ENCODE data around the gene FAM53B.

The FAM53B gene

DNA sequence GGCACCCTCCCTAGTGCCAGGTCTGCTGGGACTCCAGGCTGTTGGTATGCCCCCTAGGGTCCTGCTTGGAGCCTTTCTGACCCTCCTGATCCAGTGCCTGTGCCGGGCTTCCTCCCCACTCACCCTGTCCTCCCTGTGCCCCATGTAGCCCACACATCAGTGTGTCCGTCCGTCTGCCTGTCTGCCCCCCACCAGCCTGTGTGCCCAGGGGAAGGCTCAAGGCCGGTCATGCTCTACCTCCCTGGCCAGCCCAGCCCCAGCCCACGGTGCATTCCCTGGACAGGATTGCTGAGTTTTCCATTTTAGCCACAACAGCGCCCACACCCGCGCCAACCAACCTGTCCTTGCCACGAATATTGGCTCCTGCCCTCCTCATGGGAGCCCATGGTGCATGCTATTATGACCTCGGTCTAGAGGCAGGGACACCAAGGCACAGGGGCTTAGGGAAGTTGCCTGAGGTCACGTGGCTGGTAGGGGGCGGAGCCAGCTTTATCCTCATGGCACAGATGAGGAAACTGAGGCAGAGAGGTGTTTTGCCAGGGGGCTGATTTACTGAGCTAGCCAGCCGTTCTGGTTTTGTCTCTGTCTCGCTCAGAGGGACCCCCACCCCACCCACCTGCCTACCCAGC lies 136.0 kb downstream of the FAM53B start:
- H3K4me3 ChIP-seq (ENCODE audit: low read depth in 1 of 2, low read length in 1 of 2): no peak overlapping the region
- no peaks in the 10 kb centered on the region for H3K27me3 ChIP-seq
- peaks cover 5% of the 10 kb centered on the region for H3K36me3 ChIP-seq
- TF ChIP-seq CTCF (IDR thresholded peaks at IDR 0.05): no peak
- H3K27ac ChIP-seq: no peak overlapping the region
- no peaks in the 10 kb centered on the region for H3K9me3 ChIP-seq
- peaks cover 12 to 14% of the 10 kb centered on the region in 2 experiments for H3K4me1 ChIP-seq (ENCODE audit: control insufficient read depth in 1 of 2, insufficient read depth in 1 of 2, low read depth in 1 of 2, low read length in 1 of 2)

GRCh38 chr10:124607693-124608092 lies 136.5 kb downstream of the FAM53B start:
- peaks cover 12 to 14% of the 10 kb centered on the region in 2 experiments for H3K4me1 ChIP-seq (ENCODE audit: control insufficient read depth in 1 of 2, insufficient read depth in 1 of 2, low read depth in 1 of 2, low read length in 1 of 2)
- H3K27ac ChIP-seq: no peak overlapping the region
- no peak for TF ChIP-seq CTCF (IDR thresholded peaks at IDR 0.05)
- H3K36me3 ChIP-seq: peaks cover 5% of the 10 kb centered on the region
- no peak overlapping the region for H3K4me3 ChIP-seq (ENCODE audit: low read depth in 1 of 2, low read length in 1 of 2)
- H3K9me3 ChIP-seq: no peaks in the 10 kb centered on the region
- H3K27me3 ChIP-seq: no peaks in the 10 kb centered on the region

DNA sequence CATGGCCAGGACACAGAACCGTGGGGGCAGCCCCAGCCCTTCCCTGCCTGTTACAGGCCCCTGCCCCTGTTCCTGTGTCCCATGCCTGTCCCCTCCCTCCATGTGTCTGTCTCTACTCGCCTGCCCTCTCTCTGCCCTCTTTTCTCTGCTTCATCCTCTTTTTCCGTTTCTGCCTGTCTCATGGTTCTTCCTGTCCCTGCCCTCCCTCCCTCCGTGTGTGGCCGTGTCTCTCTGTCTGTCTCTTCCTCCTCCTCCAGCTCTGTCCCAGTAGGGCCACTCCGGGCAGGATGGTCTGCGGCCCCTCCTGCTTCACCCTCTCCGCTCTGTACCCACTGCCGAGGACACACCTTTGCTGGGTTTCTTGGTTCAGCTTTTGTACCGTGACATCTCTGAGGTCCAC lies 137.4 kb downstream of the FAM53B start:
- Histone ChIP-seq H3K9me3 (no peaks in the 10 kb centered on the region), H3K27me3 (no peaks in the 10 kb centered on the region), H3K4me1 (ENCODE audit: control insufficient read depth in 1 of 2, insufficient read depth in 1 of 2, low read depth in 1 of 2, low read length in 1 of 2) (peaks cover 8 to 9% of the 10 kb centered on the region in 2 experiments), H3K27ac (no peak overlapping the region), H3K4me3 (ENCODE audit: low read depth in 1 of 2, low read length in 1 of 2) (no peak overlapping the region), H3K36me3 (peaks cover 5% of the 10 kb centered on the region)
- no peak for TF ChIP-seq CTCF (IDR thresholded peaks at IDR 0.05)

- peaks cover 1 to 3% of the 10 kb centered on the region in 2 experiments for H3K4me1 ChIP-seq (ENCODE audit: control insufficient read depth in 1 of 2, insufficient read depth in 1 of 2, low read depth in 1 of 2, low read length in 1 of 2)
- no peak overlapping the region for H3K27ac ChIP-seq
- no peak overlapping the region for H3K4me3 ChIP-seq (ENCODE audit: low read depth in 1 of 2, low read length in 1 of 2)
- no peak for TF ChIP-seq CTCF (IDR thresholded peaks at IDR 0.05)
- no peaks in the 10 kb centered on the region for H3K27me3 ChIP-seq
- no peaks in the 10 kb centered on the region for H3K9me3 ChIP-seq
- H3K36me3 ChIP-seq: peaks cover 5% of the 10 kb centered on the region
Measured at GRCh38 chr10:124605856-124606812, 138.0 kb downstream of the FAM53B start.

DNA sequence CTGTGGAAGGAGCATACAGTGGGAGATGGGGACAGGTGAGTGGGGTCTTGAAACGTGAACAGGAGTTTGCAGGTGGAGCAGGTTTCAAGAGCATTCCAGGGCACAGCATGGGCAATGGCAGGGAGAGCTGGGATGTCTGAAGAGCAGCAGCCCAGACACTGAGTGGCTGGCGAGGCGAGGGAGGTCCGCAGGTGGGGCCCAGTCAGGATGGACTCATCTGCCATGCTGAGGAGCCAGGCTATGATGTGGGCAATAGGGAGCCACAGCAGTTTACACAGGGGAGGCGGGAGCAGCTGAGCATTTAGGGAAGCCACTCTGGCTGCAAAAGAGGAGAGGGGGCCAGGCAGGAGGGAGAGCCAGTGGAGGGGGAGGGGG lies 138.7 kb downstream of the FAM53B start:
- no peaks in the 10 kb centered on the region for H3K9me3 ChIP-seq
- H3K4me1 ChIP-seq (ENCODE audit: control insufficient read depth in 1 of 2, insufficient read depth in 1 of 2, low read depth in 1 of 2, low read length in 1 of 2): no peaks in the 10 kb centered on the region
- H3K27me3 ChIP-seq: no peaks in the 10 kb centered on the region
- peaks cover 5% of the 10 kb centered on the region for H3K36me3 ChIP-seq
- H3K27ac ChIP-seq: no peak overlapping the region
- no peak for TF ChIP-seq CTCF (IDR thresholded peaks at IDR 0.05)
- H3K4me3 ChIP-seq (ENCODE audit: low read depth in 1 of 2, low read length in 1 of 2): no peak overlapping the region
